ENCODE results near the gene EPS8L2. TPM values are rescaled to one million over a fixed set of nuclear protein-coding genes. Genes with fewer than 3 reads are reported as not detected.

Gene EPS8L2
- total and polyA plus RNA-seq, 2 of the 13 experiments (the other 11 are each of a cell fraction or from before 2014, with no cell fraction given) = 89.3 to 416 TPM

DNA sequence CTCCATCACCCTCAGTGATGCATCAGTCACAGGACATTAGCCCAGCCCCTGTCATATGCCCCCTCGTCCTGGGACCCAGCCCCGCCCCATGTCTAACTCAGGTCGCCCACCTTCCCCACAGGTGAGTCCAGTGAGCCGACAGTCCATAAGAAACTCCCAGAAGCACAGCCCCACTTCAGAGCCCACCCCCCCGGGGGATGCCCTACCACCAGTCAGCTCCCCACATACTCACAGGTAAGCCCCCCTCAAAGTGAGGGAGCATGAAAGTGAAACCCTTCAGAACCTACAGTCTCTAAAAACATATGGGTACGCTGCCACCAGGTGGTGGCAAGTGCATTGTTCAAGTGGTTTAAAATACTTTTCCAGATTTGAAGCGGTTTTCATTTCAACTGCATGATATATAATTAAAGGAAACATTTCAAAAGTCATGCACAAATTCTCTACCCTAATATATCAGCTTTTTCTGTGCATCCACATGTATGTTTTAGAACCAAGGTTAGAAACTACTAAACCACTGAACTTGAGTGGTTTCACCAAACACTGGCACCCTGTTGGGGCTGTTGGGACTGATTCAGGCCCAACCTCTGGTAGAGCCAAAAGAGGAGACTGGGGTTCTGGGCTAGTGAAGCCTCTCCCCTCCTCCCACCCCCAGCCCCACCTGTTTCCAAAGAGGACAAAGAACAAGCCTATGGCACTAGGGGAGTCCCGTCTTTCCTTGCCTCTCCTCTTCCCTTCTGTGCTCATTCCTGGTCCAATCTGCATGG lies 17.3 kb downstream of the EPS8L2 start (continued):
- TF ChIP-seq, protein P1, sequence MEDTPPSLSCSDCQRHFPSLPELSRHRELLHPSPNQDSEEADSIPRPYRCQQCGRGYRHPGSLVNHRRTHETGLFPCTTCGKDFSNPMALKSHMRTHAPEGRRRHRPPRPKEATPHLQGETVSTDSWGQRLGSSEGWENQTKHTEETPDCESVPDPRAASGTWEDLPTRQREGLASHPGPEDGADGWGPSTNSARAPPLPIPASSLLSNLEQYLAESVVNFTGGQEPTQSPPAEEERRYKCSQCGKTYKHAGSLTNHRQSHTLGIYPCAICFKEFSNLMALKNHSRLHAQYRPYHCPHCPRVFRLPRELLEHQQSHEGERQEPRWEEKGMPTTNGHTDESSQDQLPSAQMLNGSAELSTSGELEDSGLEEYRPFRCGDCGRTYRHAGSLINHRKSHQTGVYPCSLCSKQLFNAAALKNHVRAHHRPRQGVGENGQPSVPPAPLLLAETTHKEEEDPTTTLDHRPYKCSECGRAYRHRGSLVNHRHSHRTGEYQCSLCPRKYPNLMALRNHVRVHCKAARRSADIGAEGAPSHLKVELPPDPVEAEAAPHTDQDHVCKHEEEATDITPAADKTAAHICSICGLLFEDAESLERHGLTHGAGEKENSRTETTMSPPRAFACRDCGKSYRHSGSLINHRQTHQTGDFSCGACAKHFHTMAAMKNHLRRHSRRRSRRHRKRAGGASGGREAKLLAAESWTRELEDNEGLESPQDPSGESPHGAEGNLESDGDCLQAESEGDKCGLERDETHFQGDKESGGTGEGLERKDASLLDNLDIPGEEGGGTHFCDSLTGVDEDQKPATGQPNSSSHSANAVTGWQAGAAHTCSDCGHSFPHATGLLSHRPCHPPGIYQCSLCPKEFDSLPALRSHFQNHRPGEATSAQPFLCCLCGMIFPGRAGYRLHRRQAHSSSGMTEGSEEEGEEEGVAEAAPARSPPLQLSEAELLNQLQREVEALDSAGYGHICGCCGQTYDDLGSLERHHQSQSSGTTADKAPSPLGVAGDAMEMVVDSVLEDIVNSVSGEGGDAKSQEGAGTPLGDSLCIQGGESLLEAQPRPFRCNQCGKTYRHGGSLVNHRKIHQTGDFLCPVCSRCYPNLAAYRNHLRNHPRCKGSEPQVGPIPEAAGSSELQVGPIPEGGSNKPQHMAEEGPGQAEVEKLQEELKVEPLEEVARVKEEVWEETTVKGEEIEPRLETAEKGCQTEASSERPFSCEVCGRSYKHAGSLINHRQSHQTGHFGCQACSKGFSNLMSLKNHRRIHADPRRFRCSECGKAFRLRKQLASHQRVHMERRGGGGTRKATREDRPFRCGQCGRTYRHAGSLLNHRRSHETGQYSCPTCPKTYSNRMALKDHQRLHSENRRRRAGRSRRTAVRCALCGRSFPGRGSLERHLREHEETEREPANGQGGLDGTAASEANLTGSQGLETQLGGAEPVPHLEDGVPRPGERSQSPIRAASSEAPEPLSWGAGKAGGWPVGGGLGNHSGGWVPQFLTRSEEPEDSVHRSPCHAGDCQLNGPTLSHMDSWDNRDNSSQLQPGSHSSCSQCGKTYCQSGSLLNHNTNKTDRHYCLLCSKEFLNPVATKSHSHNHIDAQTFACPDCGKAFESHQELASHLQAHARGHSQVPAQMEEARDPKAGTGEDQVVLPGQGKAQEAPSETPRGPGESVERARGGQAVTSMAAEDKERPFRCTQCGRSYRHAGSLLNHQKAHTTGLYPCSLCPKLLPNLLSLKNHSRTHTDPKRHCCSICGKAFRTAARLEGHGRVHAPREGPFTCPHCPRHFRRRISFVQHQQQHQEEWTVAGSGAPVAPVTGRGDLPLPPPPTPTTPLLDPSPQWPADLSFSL (CRISPR knock-in tag; IDR thresholded peaks at IDR 0.05) = no peak

DNA sequence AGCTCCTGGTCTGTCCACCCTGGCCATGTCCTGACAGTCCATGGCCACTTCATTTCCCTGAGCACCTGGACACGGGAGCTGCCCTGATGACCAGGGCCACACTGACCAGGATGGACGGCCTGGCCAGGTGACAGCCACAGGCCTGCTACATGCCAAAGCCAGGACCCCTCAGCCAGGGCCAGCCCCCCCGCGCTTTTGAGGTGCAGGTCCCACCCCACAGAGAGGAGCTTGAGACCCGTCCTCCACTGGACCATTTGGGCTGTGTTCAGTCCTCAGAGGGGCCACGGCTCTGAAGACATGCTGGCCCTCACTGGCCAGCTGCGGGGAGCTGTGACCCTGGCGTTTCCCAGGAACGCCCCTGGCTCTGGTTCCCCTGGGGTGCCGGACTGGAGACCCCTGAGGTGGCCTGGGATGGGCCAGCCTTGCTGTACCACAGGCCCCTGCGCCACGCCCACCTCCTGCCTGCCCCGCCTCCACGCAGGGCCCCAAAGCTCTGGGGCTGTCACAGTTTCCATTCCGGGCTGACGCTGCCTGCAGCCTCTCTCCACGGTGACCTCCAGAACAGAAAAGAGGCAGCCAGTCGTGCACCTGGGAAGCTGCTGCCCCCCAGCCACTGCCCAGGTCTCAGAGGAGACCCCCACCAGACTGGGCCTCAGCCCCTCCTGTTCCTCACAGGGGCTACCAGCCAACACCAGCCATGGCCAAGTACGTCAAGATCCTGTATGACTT lies 18.2 kb downstream of the EPS8L2 start:
- intact Hi-C loops (cut with micrococcal nuclease; ENCODE audit: unreplicated experiment) = no loop called here
- Histone ChIP-seq H4K20me1 (ENCODE audit: insufficient read depth, low read length) (peaks cover 12% of the 10 kb centered on the region; the same call in 1 of the 2 replicates), H3K27me3 (ENCODE audit: control insufficient read depth in 1 of 2, insufficient read depth in 2 of 2, low read length in 2 of 2) (no peaks in the 10 kb centered on the region), H3K9me3 (ENCODE audit: low read length) (no peaks in the 10 kb centered on the region), H3K27ac (ENCODE audit: extremely low read length, insufficient read depth, low read length) (no peak overlapping the region), H2AFZ (ENCODE audit: low read length) (no peak overlapping the region), H3K36me3 (replicated peaks in 1 of 2; ENCODE audit: control insufficient read depth in 1 of 2, insufficient read depth in 2 of 2, low read length in 2 of 2) (peaks cover 25 to 51% of the 10 kb centered on the region in 2 experiments), H3K4me1 (ENCODE audit: insufficient read depth, low read length) (peaks cover 27% of the 10 kb centered on the region), H3K4me2 (ENCODE audit: low read depth, low read length) (no peak overlapping the region), H3K79me2 (ENCODE audit: insufficient read depth, low read length) (no peaks in the 10 kb centered on the region), H3K9ac (ENCODE audit: insufficient read depth, low read depth, low read length) (no peak overlapping the region), H3K4me3 (replicated peaks in 1 of 3; ENCODE audit: insufficient read depth in 1 of 3, low read depth in 2 of 3, low read length in 3 of 3) (no peak overlapping the region)
- FAIRE-seq (no peak), ATAC-seq (no peak), DNase-seq (ENCODE audit: low spot score) (no peak)
- 100% methylated on average over 6 of the region's 19 CpGs for WGBS (ENCODE audit: low lambda C conversion rate)
- ChIA-PET POLR2A (interaction anchor here (1.5 to 12.6 kb wide), 3 partner anchors 12 to 28 kb away, joined by 3 to 203 read pairs (median 22); partner anchors contain the start of genes DEAF1, EPS8L2 and TMEM80), CTCF (ENCODE audit: low intra/inter-chr PET ratio, low total read pairs) (interaction anchor here (1.5 kb wide), 1 partner anchor 28 kb away, joined by 13 read pairs; the partner anchor contains the start of gene TMEM80)
- in situ Hi-C loops (cut with HindIII; ENCODE audit: extremely low pct_ligation_motif_present, low pct_unique_long_range_greater_than_20kb) = no loop called here
- BruUV-seq (replicated peaks) = no TSS peak
- TF ChIP-seq SIX4 (CRISPR knock-in tag; IDR thresholded peaks at IDR 0.05) = no peak
- TF ChIP-seq POLR2A (IDR thresholded peaks at IDR 0.05; ENCODE audit: insufficient read depth in 1 of 2, low read depth in 2 of 2, low read length in 2 of 2) = 0 out of 4 replicates have a peak, but pooled peaks of 1 of the 2 experiments have one; percentile 22
- no peak for TF ChIP-seq ZNF775 (CRISPR knock-in tag; IDR thresholded peaks at IDR 0.05; ENCODE audit: borderline replicate concordance)
- peak; percentile 76 for TF ChIP-seq RBM22 (optimal IDR thresholded peaks at IDR 0.05; ENCODE audit: low read length)
- TF ChIP-seq FOXK1 (CRISPR knock-in tag; IDR thresholded peaks at IDR 0.05; ENCODE audit: borderline replicate concordance, low read depth) = no peak
- TF ChIP-seq RBFOX2 (IDR thresholded peaks at IDR 0.05; ENCODE audit: low read depth, low read length) = peak; percentile 56; the same call in 1 of the 2 replicates
- TF ChIP-seq SMAD9 (CRISPR knock-in tag; IDR thresholded peaks at IDR 0.05) = no peak
- TF ChIP-seq EED (CRISPR knock-in tag; IDR thresholded peaks at IDR 0.05) = no peak
- TF ChIP-seq ZNF567 (CRISPR knock-in tag; IDR thresholded peaks at IDR 0.05; ENCODE audit: borderline replicate concordance) = no peak
- TF ChIP-seq, protein P2, sequence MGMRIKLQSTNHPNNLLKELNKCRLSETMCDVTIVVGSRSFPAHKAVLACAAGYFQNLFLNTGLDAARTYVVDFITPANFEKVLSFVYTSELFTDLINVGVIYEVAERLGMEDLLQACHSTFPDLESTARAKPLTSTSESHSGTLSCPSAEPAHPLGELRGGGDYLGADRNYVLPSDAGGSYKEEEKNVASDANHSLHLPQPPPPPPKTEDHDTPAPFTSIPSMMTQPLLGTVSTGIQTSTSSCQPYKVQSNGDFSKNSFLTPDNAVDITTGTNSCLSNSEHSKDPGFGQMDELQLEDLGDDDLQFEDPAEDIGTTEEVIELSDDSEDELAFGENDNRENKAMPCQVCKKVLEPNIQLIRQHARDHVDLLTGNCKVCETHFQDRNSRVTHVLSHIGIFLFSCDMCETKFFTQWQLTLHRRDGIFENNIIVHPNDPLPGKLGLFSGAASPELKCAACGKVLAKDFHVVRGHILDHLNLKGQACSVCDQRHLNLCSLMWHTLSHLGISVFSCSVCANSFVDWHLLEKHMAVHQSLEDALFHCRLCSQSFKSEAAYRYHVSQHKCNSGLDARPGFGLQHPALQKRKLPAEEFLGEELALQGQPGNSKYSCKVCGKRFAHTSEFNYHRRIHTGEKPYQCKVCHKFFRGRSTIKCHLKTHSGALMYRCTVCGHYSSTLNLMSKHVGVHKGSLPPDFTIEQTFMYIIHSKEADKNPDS (CRISPR knock-in tag; IDR thresholded peaks at IDR 0.05) = no peak
- TF ChIP-seq ZMAT3 (CRISPR knock-in tag; conservative IDR thresholded peaks at IDR 0.05) = 0 out of 2 replicates have a peak, but pooled peaks have one; percentile 32

Data from HepG2 (cell line).